Glomerular visceral epithelial cell (primary cell): Measurements from ENCODE around the gene KRT79.

Experiments
- DNase-seq: peaks from one replicate; pipeline ENCODE4 v3.0.0-alpha.2; 2016; ENCODE audit errors: extremely low spot score

The KRT79 gene

DNA sequence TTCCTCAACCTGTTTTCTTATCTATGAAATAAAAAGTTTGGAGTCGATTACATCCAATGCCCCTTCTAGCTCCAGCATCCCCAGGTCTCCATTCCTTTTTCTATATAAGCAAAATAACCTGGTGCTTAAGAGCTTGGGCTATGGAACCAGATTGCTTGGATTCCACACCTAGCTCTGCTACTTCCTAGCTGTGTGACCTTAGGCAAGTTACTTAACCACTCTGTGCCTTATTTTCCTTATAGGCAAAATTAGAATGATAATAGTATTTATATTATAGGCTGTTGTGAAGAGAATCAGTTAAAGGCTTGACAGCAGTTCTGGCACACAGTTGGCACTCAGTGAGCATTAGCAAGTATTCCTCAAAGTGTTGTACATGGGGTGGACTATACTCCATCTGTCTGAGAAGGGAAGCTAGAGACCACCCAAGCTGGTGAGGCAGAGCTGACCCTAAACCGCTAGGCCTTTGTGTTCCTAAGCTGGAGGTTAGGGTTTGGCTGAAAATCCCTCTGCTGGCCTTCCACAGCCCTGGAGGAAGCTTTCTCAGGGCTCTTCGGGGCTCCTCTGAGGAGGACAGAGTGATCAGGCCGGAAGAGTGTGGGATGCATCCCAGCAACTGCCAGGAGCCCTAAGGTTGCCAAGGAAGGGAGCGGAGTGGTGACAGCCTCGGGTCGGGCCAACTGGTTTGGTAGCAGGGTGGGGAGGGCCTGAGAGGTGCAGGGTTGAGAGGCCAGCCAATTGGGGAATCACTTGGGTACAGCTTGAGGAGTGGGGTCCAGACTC lies 14.2 kb downstream of the KRT79 start:
- no peak for DNase-seq

- no peak for DNase-seq
Measured at GRCh38 chr12:52818887-52819420, 15.2 kb downstream of the KRT79 start.

DNA sequence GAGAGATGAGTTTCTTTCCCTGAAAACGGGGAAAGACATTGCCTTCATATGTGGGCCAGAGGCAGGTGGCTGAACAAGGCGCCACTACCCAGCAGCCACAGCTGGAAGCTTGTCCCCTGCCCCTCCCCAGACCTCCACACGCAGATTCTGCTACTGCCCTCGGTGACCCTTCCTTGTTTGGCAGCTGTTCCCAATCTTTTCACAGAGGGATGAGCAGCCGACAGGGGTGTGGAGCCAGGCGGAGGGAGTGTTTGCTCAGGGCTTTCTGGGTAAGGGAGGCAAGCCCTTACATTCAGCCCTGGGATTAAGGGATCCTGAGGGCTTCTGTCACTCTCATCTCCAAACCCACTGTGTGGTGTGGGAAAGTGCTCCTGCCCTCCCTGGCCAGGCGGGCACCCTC lies 15.7 kb downstream of the KRT79 start:
- no peak for DNase-seq

DNA sequence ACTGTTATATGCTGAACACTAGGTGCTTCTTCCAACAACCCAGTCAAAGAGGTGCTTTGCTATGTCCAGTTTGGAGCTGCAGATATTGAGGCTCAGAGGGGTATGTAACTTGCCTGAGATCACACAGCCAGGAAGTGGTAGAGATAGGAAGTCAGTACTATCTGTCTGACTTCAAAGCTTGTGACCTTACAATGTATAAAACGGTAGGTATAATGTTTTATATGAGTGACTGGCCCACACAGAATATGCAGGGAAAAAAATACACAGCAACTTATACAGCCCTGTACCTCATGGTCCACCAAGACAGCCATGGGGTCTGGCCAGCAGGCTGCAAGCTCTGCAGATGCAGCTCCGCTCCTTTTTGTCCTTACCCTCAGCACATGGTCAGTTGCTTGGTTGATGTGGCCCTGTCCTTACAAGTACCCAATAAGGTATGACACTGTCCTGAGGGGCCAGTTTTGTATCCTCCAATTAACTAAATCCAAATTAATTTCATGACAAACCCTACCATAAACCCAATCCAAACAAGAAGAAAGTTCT lies 16.3 kb downstream of the KRT79 start:
- no peak for DNase-seq

DNA sequence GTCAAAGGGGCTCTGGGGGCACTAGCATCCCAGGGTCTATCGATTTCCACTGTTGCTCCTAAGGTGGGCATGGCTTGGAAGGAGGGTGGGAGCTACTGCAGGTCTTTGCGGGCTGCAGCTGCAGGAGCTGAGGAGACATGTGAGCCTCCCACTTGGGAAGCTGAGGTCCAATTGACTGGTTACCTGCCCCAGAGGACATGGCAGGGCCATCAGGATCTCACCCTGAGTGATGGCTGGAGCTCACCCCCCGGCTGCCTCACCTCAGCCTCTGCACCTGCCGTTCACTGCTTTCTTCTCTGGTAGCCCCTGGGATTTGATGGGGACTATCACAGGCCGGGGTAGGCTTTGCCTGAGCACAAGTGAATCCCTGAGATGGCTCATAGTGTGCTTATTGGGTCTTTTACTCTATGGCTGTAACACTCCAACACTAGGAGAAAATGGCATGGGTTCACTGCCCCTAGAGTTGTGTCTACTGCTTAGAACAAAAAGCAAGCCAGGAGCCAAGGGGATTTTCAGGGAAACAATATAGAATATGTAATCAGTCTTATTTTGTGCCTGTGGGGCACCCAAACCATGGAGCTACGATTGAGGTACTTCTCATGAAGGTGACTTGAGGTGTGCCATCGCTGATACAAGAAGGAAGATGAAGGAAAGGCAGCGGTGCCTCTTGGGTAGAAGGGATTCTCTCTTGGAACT lies 17.0 kb downstream of the KRT79 start:
- no peak for DNase-seq

- DNase-seq, result no peak
Measured at GRCh38 chr12:52815676-52816588, 18.2 kb downstream of the KRT79 start.

DNA sequence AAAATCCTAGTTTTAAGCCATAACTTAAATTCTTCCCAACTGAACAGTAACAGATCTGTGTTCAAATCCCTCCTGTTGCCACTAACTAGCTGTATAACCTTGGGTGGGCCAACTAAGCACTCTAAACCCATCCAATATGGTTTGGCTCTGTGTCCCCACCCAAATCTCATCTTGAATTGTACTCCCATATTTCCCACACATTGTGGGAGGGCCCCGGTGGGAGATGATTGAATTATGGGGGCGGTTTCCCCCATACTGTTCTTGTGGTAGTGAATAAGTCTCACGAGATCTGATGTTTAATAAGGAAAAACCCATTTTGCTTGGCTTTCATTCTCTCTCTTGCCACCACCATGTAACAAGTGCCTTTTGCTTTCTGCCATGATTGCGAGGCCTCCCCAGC lies 18.9 kb downstream of the KRT79 start:
- no peak for DNase-seq

DNA sequence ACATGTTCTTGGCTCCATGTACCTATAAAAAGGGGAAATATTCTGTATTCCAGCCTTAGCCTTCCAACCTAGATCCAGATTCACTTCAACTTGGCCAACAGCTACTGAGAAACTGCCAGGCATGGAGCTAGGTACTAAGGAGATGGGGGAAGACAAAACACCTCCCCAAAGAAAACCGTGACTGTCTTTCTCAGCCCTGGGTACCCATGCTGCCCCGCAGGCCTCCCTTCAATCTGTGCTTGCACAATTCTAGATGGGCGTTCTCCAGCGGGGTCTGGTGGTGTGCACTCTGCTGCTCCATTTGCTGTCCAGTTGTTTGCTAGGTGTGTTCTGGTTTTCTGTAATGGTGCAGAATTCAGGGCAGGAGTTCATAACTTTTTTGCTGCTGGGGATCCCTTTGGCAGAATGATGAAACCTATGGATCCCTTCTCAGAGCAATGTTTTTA lies 19.4 kb downstream of the KRT79 start:
- no peak for DNase-seq

GRCh38 chr12:52813885-52814709 lies 20.0 kb downstream of the KRT79 start, which contains the start of gene KRT4:
Gene KRT4 (minus strand): TSS chr12:52814116. CDS start chr12:52814058, 58 bp downstream.
- DNase-seq, result no peak

DNA sequence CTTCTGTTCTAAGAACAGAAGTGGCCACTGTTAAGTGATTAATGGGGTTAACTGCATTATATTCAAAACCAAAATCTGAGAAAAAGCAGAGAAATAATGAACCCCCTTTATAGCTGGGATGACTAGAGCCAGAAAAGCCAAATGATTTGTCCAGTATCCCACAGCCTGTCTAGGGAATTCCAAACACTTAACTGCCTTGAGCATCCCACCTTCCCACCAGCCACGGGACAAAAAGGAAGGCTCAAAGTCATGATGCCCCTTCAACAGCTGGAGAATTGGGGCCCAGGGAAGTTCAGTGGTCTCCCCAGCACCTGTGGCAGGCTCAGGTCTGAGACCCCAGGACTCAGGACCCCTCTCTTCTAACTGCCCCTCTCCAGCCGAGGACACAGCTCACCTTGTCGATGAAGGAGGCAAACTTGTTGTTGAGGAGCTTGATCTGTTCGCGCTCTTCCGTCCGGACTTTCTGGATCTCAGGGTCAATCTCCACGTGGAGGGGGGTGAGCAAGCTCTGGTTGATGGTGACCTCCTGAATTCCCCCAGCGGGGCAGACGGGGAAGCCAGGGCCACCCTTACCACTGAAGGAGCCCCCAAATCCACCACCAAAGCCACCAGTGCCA lies 20.8 kb downstream of the KRT79 start:
- DNase-seq, result no peak

DNA sequence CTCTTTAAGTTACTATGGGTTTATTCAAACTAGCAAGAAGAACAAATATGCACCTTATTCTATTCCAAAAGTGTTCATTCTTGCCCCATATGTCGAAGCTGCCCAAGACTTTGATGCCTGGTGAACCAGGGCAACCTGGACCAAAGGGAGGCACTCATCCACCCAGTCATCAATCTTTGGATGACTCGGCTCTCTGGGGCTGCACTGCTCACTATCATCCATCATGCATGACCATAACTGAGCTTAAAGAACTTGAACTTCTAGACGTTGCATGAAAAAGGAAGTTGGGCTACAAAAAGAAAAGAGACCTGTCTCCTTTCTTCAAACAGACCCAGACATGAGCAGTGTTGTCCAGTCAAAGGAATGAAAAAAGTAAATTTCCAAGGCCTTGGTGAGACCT lies 21.4 kb downstream of the KRT79 start:
- no peak for DNase-seq

- DNase-seq, result no peak
Measured at GRCh38 chr12:52812073-52812400, 22.1 kb downstream of the KRT79 start.

DNA sequence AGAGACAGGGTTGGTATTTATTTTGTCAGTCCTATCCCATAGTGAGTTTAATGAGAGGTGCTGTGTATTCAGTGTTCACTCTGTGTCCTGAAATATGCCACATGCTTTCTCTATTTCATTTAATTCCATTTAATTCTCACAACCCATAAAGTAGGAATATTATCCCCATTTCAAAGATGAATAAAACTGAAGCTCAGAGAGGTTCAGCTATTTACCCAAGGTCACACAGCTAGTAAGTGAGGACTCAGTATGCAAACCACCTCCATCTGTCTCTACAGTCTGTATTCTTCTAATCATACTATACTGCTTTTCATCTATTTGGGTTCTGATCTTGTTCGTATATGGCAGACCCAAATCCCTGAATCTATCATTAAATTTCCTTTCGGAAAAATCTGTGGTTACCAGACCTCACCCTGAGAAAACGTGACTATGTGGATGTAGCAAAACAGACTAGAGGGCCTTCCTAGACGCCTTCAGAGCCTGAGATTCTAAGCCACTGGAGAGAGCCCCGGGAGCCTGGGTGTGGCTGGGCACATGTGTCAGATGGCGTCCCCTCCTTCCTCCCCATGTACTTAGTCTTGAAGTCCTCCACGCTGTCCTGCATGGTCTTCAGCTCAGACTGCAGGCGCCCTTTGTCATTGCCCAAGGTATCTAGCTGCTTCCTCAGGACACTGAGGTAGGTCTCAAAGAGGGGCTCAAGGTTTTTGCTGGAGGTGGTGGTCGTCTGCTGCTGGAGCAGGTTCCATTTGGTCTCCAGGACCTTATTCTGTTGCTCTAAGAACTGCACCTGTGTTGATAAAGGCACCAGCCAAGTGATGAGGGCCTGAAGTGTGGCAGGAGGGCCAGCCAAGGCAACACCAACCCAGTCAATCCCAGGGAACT lies 22.7 kb downstream of the KRT79 start:
- DNase-seq, result no peak

GRCh38 chr12:52810554-52810953 lies 23.6 kb downstream of the KRT79 start:
- DNase-seq, result no peak

GRCh38 chr12:52809166-52809565 lies 24.9 kb downstream of the KRT79 start:
- no peak for DNase-seq

DNA sequence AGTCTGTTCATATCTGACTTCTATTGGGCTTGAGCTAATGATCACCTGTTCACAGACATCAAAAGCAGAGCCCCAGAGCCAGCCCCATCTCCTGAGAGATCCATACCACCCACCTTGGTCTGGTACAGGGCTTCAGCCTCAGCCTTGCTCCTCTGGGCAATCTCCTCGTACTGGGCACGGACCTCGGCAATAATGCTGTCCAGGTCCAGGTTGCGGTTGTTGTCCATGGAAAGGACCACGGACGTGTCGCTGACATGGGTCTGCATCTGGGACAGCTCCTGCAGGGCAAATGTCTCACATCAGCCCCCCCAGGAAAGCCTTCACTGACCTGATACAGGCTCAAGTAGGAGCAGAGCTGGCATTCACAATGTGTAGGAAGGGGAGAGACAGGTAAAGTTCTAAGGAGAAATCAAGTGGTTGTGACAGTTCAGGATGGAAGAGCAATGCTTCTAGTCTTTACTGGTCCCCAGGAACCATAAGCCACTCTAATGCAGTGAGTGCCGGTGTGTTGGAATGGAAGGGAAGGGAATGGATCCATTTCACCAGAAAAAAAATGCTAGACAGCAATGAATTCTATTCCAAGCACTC lies 25.4 kb downstream of the KRT79 start:
- no peak for DNase-seq

GRCh38 chr12:52807544-52808470 lies 26.3 kb downstream of the KRT79 start:
- DNase-seq, result no peak
